Stimulated activated CD4-positive, alpha-beta T cell treated with anti-CD3 and anti-CD28 coated beads, TNF-alpha, amount 100 ng/mL, for 4 hours (primary cell): Measurements from ENCODE around the gene CCDC158.

Experiments used
- DNase-seq, 3 experiments: peaks; one replicate each; pipeline ENCODE4 v3.0.0-alpha.2; 2020; ENCODE audit warnings: low read depth in 3 of 3

The CCDC158 gene

DNA sequence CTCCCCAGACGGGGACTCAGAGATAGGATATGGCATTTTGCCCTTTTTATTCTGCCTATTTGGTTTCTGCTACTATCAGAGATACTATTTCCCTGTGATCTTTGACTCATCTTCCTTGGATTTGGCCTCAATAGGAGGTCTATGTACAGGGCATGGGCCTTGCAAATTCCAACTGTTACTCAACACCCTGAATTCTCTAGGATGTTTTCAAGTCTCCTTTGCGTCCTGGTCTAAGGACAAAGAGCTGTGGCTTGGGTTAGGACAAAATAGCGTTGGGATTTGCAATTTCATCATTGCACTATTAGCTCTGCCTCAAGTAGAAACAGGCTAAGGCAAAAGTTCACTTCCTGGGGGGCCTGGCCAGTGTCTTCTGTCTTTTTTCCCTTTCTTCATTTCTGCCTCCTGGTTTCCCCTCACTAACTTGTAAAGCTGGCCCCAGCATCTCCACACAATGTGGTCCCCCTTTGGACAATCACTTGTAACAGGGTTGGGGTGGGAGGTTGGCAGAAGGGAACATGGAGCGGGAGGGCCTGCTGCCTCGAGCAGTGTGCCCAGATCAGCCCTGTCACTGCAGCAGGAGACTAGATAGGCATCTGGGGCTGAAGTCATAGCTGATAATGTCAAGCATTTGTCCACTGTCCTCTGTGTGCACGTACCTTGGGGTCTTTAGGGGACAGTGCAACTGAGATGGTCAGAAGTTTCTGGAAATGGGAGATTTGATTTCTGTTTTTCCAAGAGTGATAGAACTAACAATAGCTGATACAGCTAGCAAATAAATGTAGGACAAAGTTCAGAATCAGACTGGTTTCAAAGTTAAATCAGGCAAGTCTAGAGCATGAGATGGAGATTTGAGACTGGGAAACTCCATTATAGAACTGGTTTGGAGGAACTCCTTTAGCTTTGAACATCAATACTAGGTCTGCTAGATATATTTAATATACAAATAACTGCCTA, 140.2 kb downstream of the CCDC158 start:
- DNase-seq, result no peak

DNA sequence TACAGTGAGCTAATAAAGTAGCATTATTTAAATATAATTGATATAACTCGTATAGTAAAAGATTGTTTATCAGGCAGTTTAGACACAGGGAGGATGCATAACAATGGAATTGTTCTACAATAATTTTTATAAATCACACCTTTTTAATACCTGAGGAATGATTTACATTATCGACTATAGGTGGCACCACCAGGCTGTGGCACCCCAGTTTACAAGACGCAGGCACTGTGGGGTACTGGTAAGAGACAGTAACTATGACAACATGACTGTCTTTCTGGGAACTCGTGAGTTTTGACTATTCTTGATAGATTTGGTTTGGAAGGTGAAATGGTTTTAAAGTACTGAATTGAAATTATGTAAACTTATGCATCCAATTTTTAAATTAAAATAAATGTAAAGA, 141.5 kb downstream of the CCDC158 start:
- no peak for DNase-seq

DNA sequence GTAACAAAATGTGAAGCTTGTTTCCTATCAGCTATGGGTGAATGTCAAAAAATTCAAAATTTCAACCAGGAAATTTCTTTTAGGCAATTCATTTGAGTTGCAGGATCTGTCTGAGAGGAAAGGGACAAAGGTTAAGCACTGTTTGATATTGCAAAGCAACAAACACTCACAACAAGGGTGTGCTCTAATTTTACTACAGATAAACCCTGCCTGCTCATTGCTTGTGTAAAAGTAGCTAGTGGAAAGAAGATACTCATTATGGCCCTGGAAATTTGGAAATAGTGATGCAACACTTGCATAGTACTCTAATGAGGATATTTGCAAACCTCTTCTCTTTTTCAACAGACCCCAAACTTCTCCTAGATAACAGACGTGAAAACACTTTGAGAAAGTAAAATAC, 142.4 kb downstream of the CCDC158 start:
- no peak for DNase-seq

DNA sequence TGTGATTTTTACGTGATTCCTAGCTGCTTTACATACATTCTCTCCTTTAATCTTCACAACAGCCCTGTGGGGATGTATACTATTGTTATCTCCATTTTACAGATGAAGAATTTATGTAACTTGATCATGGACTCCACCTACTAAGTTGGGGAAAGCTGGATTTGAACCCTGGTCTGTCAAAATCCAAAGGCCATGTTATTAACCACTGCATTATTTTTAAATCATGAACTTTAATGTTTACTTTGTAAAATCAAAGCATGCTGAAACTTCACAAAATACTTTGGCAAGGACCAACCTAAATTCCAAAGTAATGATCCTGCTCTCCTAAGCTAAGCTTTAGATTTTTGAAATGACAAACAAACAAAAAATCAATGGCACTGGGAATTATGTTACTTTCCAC, 143.3 kb downstream of the CCDC158 start:
- DNase-seq, result no peak

DNA sequence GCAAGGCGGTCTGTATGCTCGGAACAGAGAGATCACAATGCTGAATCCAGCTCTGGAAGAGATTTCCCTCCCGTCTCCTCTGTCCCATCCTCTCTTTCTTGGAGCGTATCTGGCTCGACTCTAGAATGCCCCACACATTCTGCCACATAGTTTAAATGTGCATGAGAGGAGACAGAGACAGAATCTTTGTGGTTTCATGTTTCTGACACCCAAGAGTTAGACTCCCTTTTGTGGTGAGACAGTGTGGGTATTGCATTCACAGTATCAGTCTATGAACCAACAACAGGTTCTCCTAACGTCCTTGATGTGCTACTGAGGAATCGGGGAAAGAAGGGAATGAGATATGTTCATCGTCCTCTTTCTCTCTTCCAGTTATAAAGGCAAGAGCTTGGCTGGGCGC, 144.1 kb downstream of the CCDC158 start:
- DNase-seq, result no peak

DNA sequence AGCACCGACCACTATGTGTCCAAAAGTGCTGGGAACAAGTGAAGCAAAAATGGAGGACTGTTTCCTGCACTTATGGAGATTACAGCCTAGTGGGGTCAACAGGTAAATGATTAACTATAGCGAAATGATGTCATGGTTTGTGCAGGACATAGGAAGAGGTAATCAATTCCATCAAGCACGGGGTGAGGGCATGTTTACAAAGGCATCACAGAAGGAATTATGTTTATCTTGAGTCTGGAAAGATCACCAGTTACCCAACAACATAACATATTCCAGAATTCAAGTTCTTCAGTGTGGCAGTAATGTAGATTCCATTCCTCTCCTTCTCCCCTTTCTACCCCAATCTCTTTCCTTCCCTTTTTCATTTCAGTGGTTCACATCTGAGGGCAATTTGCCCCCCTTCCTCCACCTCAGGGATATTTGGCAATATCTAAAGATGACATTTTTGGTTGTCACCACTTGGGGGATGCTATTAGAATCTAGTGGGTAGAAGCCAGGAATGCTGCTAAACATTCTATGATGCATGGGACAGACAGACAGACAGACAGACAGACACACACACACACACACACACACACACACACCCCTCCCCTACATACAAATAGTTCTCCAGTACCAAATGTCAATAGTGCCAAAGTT, 145.3 kb downstream of the CCDC158 start:
- no peak for DNase-seq

DNA sequence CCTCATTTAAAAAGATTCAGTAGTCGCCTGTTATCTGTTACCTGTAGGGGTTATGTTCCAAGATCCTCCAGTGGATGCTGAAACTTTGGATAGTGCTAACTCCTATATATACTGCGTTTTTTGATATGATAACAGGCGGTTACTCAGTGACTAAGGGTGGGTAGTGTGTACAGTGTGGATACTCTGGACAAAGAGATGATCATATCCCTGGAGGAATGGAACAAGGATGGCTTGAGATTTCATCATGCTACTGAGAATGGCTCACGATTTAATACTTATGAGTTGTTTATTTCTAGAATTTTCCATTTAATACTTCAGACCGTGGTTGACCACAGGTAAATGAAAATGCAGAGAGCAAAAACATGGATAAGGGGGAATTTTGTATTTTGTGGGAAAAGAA, 147.9 kb downstream of the CCDC158 start:
- no peak for DNase-seq

DNA sequence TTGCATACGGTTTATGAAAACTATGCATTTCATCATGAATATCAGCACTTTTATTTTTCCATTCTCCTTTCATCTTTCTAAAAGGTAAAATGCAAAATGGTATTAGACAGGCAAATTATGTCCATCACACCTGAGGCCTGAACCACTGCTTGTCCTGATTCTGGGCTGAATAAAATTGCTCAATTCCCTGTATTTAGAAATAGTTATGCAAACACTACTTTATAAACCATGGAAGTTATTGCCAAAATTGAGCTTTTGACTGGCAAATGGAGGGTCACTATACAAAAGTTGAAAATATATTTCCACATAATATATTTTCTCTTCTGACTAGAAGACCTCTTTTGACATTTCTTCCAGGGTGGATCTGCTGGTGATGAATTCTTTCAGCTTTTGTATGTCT, 148.4 kb downstream of the CCDC158 start:
- DNase-seq, result no peak

DNA sequence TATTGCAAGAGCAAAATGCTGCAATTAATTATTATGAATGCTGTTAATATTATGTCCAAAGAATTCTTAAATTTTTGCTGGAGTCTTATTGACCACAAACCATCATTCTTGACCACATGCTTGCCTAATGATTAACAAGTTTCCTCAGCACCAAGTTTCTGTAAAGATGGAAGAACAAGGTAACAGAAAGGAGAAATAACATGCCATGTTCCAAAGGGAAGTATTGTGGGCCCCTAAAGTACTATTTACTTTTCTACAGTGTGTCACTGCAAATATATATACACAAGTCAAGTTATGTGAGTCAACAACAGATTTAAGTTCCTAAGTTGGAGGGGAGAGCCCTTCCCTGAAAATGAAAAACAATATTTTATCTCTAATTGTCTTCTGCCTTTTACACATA, 148.9 kb downstream of the CCDC158 start:
- DNase-seq, result no peak

DNA sequence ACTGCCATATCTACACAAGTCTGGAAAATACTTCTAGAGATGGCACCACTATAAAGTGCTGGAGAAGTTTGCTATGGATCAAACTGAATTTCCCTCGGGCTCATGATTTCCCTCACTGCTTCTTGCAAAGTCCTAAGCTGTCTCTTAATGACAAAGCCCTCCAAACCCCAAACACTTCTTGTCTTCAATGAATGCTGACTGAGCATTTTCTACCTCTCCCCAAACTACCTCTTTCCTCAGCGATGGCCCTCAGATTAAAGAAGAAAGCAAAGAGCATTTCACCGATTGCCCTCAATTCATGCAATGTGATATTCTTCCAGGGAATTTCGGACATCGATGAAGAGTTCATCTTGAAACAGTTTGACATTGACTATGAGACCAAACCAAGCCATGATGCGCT, 149.7 kb downstream of the CCDC158 start:
- no peak for DNase-seq

DNA sequence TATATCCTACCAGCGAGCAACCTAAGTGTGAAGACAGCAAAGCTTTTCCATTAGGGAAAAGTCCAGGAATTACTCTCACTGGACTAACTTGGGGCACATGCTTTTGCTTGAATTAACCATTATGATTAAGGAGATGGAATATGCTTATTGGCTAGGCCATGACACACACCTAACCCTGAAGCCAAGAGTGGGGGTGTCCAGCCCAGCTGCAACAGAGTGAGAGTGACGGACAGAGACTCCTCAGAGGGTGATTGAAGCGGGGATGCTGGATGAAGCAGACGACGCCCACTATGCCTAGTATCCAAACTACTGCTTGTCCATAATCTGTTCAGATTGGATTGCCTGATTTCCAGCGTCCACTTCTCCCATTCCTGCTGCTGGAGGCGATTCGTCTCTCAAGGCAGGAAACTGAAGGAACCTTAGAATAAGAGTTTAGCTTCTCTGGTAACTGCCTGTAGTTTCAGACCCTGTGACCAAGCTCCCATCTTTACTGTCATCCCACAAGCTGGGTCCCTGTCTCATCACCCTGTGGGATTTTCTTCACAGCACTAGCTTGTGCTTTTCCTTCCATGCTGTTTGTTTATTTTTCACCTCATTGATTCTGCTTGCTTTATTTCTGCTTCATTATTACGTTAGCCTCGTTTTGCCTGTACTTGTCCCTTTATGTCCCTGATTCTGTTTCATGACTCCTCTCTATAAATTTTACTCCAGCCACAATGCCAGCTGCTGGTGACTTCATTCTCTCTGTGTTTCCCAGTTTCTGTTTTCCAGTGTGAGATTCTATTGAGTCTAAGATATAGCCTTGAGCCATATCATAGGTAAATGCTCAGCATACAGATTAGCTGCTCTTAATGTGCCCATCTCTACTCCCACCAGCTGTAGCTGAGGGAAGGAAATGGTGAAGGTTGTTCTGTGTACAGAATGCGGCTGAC, 150.4 kb downstream of the CCDC158 start:
- no peak for DNase-seq

DNA sequence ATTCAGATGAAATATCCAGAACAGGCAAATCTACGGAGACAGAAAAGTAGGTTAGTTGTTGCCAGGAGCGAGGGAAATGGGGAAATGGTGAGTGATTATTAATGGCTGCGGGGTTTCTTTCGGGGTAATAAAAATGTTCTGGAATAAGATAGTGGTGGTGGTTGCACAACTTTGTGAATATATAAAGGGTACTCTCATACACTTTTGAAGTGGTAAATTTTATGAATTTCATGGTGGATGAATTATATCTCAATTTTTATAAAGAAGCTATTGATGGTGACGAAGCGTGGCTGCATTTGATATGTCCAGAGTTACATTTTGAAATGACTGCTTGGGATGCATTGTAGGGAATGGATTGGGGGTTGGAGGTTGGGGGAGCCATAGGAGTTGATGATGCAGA, 153.1 kb downstream of the CCDC158 start:
- no peak for DNase-seq

DNA sequence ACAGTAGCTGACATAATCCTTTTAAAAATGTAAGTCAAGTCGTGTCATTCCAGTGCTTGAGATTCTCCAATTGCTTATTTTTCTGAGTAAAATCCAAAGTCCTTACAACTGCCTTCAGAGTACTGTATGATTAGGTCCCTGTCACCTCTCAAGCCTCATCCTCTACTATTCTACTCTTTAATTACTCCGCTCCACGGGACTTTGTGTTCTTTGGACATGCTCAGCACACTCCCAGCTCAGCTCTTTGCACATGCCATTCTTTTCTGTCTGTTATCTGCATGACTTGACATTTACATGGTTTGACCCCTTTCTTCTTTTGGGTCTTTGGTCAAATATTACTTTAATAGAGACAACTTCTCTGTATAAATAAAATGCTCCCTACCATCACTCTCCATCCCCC, 154.3 kb downstream of the CCDC158 start:
- no peak for DNase-seq

DNA sequence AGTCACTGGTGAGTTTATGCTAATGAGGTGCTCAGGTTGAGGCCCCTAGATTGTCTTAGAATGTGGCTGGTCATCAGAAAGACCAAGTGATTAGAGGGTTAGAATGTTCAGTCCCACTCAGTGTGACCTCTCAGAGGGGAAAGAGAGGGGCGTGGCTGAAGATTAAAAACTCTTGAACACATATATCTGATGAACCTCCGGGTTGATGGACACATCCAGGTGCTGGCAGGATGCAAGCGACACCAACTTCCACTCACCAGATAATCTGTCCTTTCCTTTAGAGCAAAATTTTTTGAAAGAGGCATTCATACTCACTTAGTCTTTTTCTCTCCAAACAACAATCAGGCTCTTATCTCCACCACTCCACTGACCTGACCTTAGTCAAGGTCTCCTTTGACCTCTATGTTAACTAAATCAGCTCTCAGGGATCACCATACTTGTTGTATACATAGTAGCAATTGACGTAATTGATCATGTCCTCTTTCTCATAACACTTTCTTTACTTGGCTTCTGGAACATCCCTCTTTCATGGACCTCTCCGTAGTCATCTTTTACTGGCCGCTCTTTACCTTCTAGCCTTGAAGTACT, 155.2 kb downstream of the CCDC158 start:
- DNase-seq, result no peak
